GM19025 (cell line): Measurements from ENCODE around the gene FAM124A.
"Not testable (repeated sequence)": the region's sequence is repeated elsewhere in the genome, so short reads cannot be mapped to it uniquely, and the experiment has no call there.

ENCODE experiments used
- ATAC-seq: cut with Tn5 transposase; IDR thresholded peaks from one replicate; pipeline ENCODE4 v1.9.1; 2021; ENCODE audit warnings: mild to moderate bottlenecking, low read depth, moderate library complexity; ENCODE audit not compliant: unreplicated experiment

The FAM124A gene

DNA sequence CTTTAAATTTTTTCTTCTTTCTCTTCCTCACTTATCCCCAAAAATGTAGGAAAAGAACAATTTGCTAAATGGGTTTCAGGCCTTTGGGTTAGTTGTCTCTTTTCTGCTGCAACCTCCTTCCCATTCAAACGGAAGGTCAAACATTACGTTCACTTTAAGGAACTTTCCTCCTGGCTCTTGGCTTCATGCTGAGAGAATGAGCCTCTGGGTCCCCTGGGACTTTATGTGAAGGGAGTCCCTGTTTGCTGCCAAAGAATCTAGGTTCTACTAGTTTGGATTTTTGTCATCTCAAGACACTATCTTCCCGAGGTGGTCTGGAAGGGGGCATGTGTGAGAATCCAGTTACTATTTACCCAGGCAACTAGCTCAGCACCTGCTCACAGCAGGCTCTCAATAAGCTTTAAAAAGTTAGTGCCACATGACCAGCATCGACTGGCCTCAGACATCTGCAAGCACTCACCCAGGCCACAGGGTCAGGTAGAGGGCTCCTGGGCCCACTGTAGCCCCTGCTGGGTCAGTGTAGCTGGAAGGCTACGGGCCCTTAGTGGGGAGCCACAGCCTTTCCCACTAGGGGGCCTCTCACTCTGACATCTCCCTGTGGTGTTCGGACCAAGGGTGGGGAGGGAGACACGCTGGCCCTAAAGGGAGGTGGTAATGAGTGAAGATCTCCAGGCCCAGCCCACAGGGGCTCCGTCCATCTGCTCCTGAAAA, 40.5 kb downstream of the FAM124A start:
- no peak for ATAC-seq

DNA sequence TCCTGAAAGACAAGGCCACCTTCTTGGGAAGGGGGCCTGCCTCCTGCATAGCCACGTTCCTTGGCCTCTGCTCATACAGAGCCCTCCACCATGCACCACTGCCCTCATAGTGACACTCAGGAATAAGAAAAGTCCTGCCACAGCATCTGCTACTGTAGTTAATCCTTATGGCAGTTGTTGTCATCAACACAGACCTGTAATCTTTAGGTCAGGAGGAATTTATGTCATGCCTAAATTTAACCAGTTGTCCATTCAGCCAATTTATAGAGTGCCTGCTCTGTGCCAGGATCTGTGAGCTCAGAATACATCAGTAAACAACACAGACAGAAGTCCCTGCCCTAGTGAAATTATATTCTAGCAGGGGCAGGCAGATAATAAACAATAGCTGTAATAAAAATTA, 44.4 kb downstream of the FAM124A start:
- no peak for ATAC-seq

DNA sequence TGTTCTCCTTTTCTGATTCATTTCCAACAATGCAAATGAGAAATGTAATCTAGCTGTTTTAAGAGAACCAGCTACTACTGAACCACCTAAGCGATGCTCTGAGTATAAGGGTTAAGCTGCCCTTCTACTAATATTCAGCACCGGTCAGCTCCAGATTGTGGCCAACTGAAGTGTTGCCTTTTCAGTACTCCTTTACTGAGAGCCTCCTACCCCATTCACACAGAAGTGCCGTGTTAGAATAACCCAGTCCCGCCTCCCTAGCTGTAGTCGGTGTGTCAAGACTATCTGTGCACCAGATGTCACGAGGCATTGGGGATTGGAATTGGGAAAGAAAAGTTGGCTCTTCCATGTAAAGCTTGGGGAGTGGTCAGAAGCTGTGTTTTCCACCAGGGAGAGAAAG, 45.4 kb downstream of the FAM124A start:
- ATAC-seq, result no peak

DNA sequence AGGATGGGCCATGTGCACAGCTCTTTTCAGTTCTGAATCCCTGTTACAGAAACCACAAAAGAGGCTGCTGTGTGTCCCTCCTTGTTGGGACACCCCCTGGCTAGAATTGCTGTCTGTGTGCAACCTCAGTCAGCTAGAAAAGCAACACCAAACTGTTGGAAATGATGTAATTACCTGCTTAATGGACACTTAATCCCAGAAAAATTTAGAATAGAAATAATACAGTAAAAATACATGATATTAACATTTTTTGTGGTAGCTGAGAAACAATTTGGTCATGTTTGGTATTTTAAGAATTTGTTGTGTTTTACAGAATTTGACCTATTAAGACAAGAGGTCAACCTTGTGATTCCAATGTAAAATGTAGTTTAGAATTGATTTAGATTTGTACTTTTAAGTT, 46.8 kb downstream of the FAM124A start:
- no peak for ATAC-seq

- ATAC-seq, result no peak
These were observed 48.6 kb downstream of the FAM124A start for GRCh38 chr13:51270623-51271415.

GRCh38 chr13:51271528-51272085, 49.4 kb downstream of the FAM124A start:
- ATAC-seq, result no peak

- no peak for ATAC-seq
These were observed 52.9 kb downstream of the FAM124A start for GRCh38 chr13:51275101-51275500.

DNA sequence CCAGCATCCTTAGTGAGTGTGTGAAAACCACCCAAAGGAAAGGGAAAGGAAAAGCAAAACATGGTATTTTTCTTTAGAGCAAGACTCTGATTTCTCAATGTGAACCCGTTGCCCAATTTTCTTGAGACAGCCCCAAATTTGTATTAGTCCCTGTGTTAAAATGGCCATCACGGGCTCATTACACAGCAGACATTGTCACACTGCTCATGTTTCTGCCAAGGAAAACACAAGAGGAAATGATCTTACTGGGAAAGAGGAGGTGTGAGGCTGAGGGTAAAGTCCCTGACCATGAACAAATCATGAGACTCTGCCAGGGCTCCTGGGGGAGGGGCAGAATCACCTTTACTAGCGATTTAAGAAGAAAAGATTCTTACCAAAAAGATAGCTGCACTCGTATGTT, 54.4 kb downstream of the FAM124A start:
- no peak for ATAC-seq

- ATAC-seq, result no peak
These were observed 55.7 kb downstream of the FAM124A start for GRCh38 chr13:51277928-51278327.

- no peak for ATAC-seq
These were observed 56.4 kb downstream of the FAM124A start for GRCh38 chr13:51278426-51279130.

- ATAC-seq, result no peak
These were observed 58.3 kb downstream of the FAM124A start for GRCh38 chr13:51280379-51280940.

GRCh38 chr13:51282322-51282721, 60.1 kb downstream of the FAM124A start:
- ATAC-seq, result no peak

DNA sequence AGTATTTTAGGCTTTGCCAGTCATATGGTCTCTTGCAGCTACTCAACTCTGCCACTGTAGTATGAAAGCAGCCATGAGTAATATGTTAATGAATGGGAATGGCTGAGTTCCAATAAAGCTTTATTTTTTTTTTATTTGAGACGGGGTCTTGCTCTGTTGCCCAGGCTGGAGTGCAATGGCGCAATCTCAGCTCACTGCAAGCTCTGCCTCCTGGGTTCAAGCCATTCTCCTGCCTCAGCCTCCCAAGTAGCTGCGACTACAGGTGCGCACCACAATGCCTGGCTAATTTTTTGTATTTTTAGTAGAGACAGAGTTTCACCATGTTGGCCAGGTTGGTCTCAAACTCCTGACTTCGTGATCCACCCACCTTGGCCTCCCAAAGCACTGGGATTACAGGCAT, 60.7 kb downstream of the FAM124A start:
- not testable (repeated sequence) for ATAC-seq

GRCh38 chr13:51283371-51283770, 61.2 kb downstream of the FAM124A start:
- ATAC-seq, result no peak

GRCh38 chr13:51284339-51284738, 62.1 kb downstream of the FAM124A start:
- ATAC-seq, result no peak

DNA sequence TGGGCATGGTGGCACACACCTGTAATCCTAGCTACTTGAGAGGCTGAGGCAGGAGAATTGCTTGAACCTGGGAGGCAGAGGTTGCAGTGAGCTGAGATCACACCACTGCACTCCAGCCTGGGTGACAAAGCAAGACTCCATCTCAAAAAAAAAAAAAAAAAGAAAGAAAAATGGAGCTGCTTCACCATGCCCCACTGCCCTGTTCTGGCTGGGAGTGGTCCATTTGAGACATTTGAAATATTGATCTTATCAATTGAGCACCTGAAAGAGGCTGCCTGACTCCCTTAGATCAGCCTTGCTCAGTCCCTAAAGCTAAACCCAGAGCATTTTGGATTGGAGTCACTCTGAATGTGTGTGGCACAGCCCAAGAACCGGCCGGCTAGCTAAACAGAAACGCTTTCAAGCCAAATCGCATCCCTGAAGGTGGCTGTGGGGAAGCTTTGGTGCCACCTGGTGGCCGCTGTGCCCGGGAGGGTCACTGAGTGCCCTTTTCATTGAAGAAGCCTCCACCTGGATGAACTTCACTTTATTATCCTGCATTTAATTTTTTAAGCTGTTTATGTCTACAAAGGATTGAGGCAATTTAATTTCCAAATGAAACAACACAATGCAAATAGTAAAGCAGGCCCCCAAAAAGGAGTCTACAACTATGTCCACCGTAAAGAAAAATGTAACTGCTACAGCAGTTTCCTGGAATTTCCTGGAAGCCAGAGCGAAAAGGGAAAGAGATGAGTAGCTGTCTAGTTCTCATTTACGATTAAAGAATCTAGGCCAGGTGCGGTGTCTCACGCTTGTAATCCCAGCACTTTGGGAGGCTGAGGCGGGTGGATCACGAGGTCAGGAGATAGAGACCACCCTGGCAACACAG, 64.2 kb downstream of the FAM124A start:
- no peak for ATAC-seq

DNA sequence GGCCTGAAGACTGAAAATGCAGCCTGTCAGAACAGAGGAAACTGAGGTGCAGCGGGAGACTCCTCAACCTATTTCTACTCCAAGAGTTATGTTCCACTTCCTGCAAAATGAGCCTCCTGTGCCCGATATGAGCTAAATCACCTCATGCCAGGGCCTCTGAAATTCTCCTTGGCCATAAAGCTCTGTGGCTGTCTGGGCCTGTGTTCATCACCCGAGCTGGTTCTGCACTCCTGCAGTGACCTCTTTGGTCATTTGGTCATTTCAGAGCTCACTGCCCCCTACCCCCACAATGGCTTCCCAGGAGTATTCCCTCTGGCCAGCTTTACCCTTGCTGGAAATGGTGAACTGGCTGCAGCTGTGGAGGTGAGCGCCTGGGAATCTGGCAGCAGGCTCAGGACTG, 65.6 kb downstream of the FAM124A start:
- no peak for ATAC-seq

GRCh38 chr13:51288254-51288653, 66.1 kb downstream of the FAM124A start:
- not testable (repeated sequence) for ATAC-seq

- no peak for ATAC-seq
These were observed 69.1 kb downstream of the FAM124A start for GRCh38 chr13:51291341-51291740.
